K562 (cell line): ENCODE data around the gene MERTK. TPM values are rescaled to one million over a fixed set of nuclear protein-coding genes. Genes with fewer than 3 reads are reported as not detected.

Experiments used
- BRF2 ChIP-seq: IDR thresholded peaks from 3 replicates; pipeline ENCODE4 v1.6.1; 2011; ENCODE audit warnings: borderline replicate concordance, mild to moderate bottlenecking; ENCODE audit not compliant: insufficient read length, insufficient read depth
- DDX20 ChIP-seq: fragments of 450-650 bp; IDR thresholded peaks from 2 replicates; pipeline ENCODE4 v1.6.1; 2016; ENCODE audit warnings: missing genetic modification characterization, low read depth, mild to moderate bottlenecking, missing compliant biosample characterization, moderate library complexity
- E2F5 ChIP-seq: sonication (generic); formaldehyde crosslinking; IDR thresholded peaks from 2 replicates; pipeline ENCODE4 v1.8.0; 2022; ENCODE audit warnings: mild to moderate bottlenecking, missing genetic modification reagents
- ELK3 ChIP-seq: fragments of 450-650 bp; formaldehyde crosslinking; IDR thresholded peaks from 2 replicates; pipeline ENCODE4 v1.4.0; 2020; ENCODE audit warnings: mild to moderate bottlenecking
- ETS2 ChIP-seq: IDR thresholded peaks from 2 replicates; pipeline ENCODE4 v1.6.1; 2016; ENCODE audit warnings: borderline replicate concordance, missing genetic modification characterization, mild to moderate bottlenecking, moderate library complexity, missing compliant biosample characterization; ENCODE audit not compliant: poor library complexity, severe bottlenecking
- HSF4 ChIP-seq: fragments of 250-450 bp; sonication (Bioruptor Pico); IDR thresholded peaks from 2 replicates; pipeline ENCODE4 v2.1.2; 2022; ENCODE audit warnings: mild to moderate bottlenecking, moderate library complexity, borderline replicate concordance
- KDM2B ChIP-seq: fragments of 250-450 bp; sonication (Bioruptor Pico); IDR thresholded peaks from 2 replicates; pipeline ENCODE4 v1.8.0; 2021; ENCODE audit warnings: mild to moderate bottlenecking, moderate library complexity
- NONO ChIP-seq, 2 experiments: fragments of 200-400 bp in 1 of 2; fragments of 450-650 bp in 1 of 2; formaldehyde crosslinking in 1 of 2; IDR thresholded peaks; 2 replicates each; pipeline ENCODE4 v1.6.1; 2017; ENCODE audit warnings: low read depth in 2 of 2, mild to moderate bottlenecking in 2 of 2, moderate library complexity in 2 of 2, low read length in 1 of 2
- RBBP5 ChIP-seq: fragments of 200-600 bp; sonication (generic); IDR thresholded peaks from 2 replicates; pipeline ENCODE4 v1.6.1; 2012; ENCODE audit warnings: borderline replicate concordance, mild to moderate bottlenecking, low read length, control low read depth, inconsistent platforms; ENCODE audit not compliant: insufficient read depth, poor library complexity, severe bottlenecking
- RCOR1 ChIP-seq, 2 experiments: IDR thresholded peaks; 2 replicates each; pipeline ENCODE4 v1.6.1; 2012; ENCODE audit warnings: low read depth in 2 of 2, low read length in 2 of 2, borderline replicate concordance in 1 of 2, improper control_type of control experiment in 1 of 2
- SAP30 ChIP-seq: fragments of 200-600 bp; sonication (generic); IDR thresholded peaks from 2 replicates; pipeline ENCODE4 v1.6.1; 2012; ENCODE audit warnings: borderline replicate concordance, low read depth, mild to moderate bottlenecking, moderate library complexity, low read length, control low read depth, inconsistent platforms; ENCODE audit not compliant: insufficient read depth, poor library complexity, severe bottlenecking
- SP2 ChIP-seq: IDR thresholded peaks from 2 replicates; pipeline ENCODE4 v1.6.1; 2011; ENCODE audit warnings: mild to moderate bottlenecking, low read depth, low read length, moderate library complexity; ENCODE audit not compliant: poor library complexity, severe bottlenecking; ENCODE audit errors: extremely low read depth
- UBTF ChIP-seq, 2 experiments: IDR thresholded peaks; 2 replicates each; pipeline ENCODE4 v1.6.1; 2012; ENCODE audit warnings: improper control_type of control experiment in 2 of 2, low read depth in 2 of 2, low read length in 2 of 2, borderline replicate concordance in 1 of 2
- ZNF146 ChIP-seq: IDR thresholded peaks from one replicate; pipeline ENCODE4 v1.6.1; 2018; ENCODE audit warnings: missing compliant biosample characterization; ENCODE audit not compliant: unreplicated experiment
- ZNF165 ChIP-seq: fragments of 250-450 bp; sonication (Bioruptor Pico); IDR thresholded peaks from 2 replicates; pipeline ENCODE4 v1.4.0; 2020; ENCODE audit warnings: borderline replicate concordance
- ZNF239 ChIP-seq: fragments of 250-450 bp; sonication (Bioruptor Pico); IDR thresholded peaks from 2 replicates; pipeline ENCODE4 v1.4.0; 2020; ENCODE audit warnings: mild to moderate bottlenecking
- ZNF644 ChIP-seq: fragments of 200-800 bp; sonication (Bioruptor generic); IDR thresholded peaks from 2 replicates; pipeline ENCODE4 v1.6.1; 2016; ENCODE audit warnings: low read depth, missing genetic modification characterization, missing compliant biosample characterization
- ZNF717 ChIP-seq: fragments of 250-450 bp; sonication (Bioruptor Pico); IDR thresholded peaks from 2 replicates; pipeline ENCODE4 v1.5.0; 2021
- ZNF740 ChIP-seq, 3 experiments: fragments of 200-800 bp in 1 of 3; sonication (Bioruptor generic) in 1 of 3; sonication (generic) in 1 of 3; formaldehyde crosslinking in 1 of 3; IDR thresholded peaks; 2 replicates each; pipeline versions ENCODE4 v1.6.1 to v1.8.0; 2016 to 2022; ENCODE audit warnings: mild to moderate bottlenecking in 2 of 3, missing compliant biosample characterization in 2 of 3, missing genetic modification characterization in 2 of 3, missing genetic modification reagents in 1 of 3
- ZSCAN29 ChIP-seq: fragments of 450-650 bp; IDR thresholded peaks from 2 replicates; pipeline ENCODE4 v1.6.1; 2017
- polyA plus RNA-seq, 8 experiments: library from polyadenylated mRNA; depleted of rRNA in 4 of 8; stranded (reverse) in 5 of 8; unstranded in 3 of 8; fragments of >200 nt; fragmentation: Nextera tagmentation in 2 of 8; fragmentation: Illumina TruSeq in 1 of 8; extraction: Ambion mirVana in 2 of 8; extraction: Trizol in 1 of 8; gene quantifications; 2 replicates each; pipeline versions ENCODE4 v1.2.1 to v1.2.3, GENCODE V29; 2011 to 2014; ENCODE audit warnings: inconsistent platforms in 1 of 8, missing spikeins in 1 of 8
- total RNA-seq, 7 experiments: library from RNA; depleted of rRNA in 6 of 7; stranded (reverse); fragments of >200 nt in 6 of 7; fragmentation: Illumina TruSeq in 2 of 7; extraction: Trizol in 2 of 7; gene quantifications; 2 replicates each; pipeline versions ENCODE4 v1.2.1 to v1.2.3, GENCODE V29; 2011 to 2021; ENCODE audit warnings: low replicate concordance in 1 of 7

MERTK gene
- total and polyA plus RNA-seq, 9 of the 15 experiments (the other 6 are each of a cell fraction or from before 2014, with no cell fraction given) = 0.23 to 1.6 (median 0.74) TPM

GRCh38 chr2:112021781-112022231 lies 123.4 kb downstream of the MERTK start (continued):
- TF ChIP-seq HSF4 = no peak
- no peak for TF ChIP-seq KDM2B
- TF ChIP-seq ZNF165 (CRISPR knock-in tag) = no peak
- no peak for TF ChIP-seq ZNF146 (CRISPR knock-in tag)
- TF ChIP-seq BRF2 = no peak
- TF ChIP-seq SAP30 = no peak
- no peak for TF ChIP-seq RBBP5
- peak; percentile 56 to 94; a peak in 3 of 4 replicates for TF ChIP-seq RCOR1 (IDR thresholded peaks at IDR 0.05; ENCODE audit: borderline replicate concordance in 1 of 2, low read depth in 2 of 2, low read length in 2 of 2)
- no peak for TF ChIP-seq SP2
- TF ChIP-seq UBTF (IDR thresholded peaks at IDR 0.05; ENCODE audit: borderline replicate concordance in 1 of 2, low read depth in 2 of 2, low read length in 2 of 2) = no peak
- no peak for TF ChIP-seq ETS2 (tag)
- no peak; a peak in 1 of 4 replicates for TF ChIP-seq NONO (IDR thresholded peaks at IDR 0.05; ENCODE audit: low read depth in 2 of 2, low read length in 1 of 2)
- no peak for TF ChIP-seq ZNF239
- TF ChIP-seq ZNF717 (CRISPR knock-in tag) = no peak
- TF ChIP-seq ZNF644 (tag) = no peak
- TF ChIP-seq DDX20 (tag) = no peak
- no peak for TF ChIP-seq ZSCAN29
- TF ChIP-seq ELK3 (CRISPR knock-in tag) = no peak
- TF ChIP-seq ZNF740 (CRISPR knock-in tag; IDR thresholded peaks at IDR 0.05) = no peak
- TF ChIP-seq ZNF740 (tag; IDR thresholded peaks at IDR 0.05) = no peak
- TF ChIP-seq E2F5 (CRISPR knock-in tag) = no peak
